ENCODE data around the gene STIM2.
A peak's percentile ranks its signal among the peaks of the same experiment; 100 is the strongest.

The STIM2 gene

DNA sequence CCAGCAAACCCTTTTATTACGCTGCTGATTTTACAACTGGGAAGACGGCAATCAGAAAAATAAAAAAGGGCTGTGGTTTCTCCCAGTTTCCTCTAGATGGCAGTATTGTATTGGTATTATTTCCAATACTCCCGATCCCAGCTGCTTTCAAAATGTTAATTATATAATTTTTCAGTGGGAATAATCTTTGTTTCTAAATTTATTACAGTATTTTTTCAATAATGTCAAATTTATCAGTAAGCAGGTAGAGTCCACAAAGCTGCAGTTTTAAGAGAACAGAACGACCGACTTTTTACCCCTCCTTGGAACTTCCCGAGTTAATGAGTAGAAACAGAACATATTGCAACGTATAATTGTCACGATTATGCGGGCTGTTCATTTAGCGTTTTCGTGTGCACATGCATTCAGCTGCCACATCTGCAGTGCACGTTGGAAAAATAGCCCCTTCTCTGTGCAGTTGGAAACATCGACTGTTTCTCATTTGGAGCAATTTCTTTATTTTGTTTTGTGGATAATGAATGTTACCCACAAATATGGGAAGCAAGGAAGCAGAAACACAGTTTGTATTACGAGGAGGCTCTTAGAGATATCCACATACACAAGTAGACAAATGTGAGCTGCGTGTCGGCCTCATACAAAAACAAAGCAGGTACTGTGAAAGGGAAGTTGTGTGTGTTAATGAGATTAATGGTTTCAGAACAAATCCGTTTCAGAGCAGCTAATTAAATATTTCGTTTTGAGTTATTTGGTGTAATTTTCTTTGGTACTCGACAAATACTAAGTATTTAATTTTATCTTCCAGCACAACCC, 188.0 kb downstream of the STIM2 start:
- DNase-seq, result peak in 3 of 4 experiments; percentile 13 to 67 (median 48)

DNA sequence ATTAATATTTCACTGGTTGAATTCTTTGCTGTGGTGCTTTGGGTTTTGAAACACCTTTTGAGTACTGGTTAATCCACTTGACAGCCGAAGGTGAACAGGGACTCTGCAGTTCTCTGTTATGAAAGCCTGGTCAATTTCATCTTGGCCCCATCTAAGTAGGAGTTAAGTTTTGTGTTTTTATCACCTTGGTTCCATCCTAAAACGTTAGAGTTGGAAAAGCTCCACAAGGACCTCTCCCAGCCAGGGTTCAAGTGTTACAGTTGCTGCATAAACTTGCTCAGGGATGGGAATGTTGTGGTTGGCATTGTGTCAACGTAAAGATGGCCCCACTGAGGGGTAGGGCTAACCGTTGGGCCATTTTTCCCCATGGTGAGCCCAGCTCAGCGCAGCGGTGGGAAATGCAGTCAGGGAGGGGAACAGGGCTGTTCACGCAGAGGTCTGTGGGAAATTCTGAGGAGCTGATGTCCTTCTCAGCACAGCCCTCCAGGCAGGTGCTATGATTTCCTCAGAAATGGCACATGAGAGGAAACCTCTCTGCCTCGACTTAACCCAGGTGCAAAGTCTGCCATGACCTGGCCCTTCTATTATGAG, 188.7 kb downstream of the STIM2 start:
- DNase-seq, result no peak

- no peak for DNase-seq
Observed at GRCh38 chr4:27050731-27051130, 190.1 kb downstream of the STIM2 start.

DNA sequence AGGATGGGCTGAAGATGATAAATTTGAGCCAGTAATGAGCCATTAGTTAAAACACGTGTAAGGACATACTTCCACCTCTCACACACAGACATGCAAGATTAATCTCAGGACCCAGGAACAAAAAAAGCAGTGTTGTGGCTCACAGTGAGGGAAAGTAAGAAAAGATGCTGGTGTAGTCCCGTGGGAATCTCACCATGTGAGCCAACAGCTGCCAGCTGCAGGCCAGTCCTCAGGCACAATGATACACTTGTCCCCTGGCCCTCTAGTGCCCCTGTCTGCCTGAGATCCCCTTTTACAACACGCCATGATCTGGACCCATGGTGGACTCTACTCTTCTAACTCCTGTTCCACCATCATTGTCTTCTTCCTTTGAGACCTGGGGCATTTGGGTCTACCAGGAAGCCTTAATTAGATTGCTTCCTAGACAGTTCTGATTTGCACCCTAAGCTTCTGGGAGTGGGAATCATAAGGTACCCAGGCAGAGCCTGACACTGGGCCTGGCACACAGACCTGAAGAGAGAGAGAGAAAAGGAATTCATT, 194.7 kb downstream of the STIM2 start:
- DNase-seq, result no peak

- DNase-seq, result no peak
Observed at GRCh38 chr4:27056281-27056680, 195.6 kb downstream of the STIM2 start.

- no peak for DNase-seq
Observed at GRCh38 chr4:27057053-27057452, 196.4 kb downstream of the STIM2 start.

DNA sequence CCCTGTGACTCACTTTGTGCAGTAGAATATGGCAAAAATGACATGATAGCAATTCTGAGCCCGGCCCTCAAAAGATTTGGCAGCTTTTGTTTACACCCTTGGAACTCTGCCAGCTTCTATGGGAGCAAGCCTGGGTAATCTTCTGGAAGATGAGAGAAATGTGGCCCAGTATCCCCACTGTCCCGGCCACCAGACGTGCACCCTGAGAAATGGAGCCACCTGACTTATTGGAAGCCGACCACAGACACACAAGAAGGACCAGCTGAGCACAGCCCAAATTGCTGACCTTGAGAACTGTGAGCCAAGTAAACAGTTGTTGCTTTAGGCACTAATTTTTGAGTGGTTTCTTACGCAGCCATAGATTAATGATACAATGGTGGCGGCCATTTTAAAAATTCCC, 197.0 kb downstream of the STIM2 start:
- DNase-seq, result no peak

DNA sequence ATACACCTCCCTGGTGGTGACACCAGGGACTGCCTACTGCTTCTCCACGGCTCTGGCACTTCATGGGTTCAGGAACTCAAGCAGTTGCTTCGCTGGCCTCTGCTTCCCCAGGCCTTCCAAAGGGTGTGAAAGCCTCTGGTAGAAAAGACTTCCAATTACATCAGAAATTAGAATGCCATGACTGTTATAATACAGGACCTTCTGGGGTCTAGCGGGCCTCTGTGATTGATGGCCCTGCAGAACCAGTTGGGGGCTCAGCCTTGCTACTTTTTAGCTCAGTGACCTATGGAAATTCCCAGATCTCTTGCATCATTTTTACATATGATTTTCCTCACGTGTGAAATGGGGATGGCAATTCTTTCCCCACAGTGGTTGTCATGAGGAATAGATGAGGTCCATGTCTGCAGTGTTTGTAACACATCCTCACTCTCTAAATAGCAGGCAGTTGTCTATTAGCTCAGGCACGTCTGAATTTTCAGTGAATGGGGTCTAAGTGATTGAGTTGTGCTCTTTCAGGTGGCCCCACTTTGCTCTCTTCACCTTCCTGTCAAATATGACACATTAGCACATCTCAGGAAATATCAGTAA, 198.3 kb downstream of the STIM2 start:
- no peak for DNase-seq

DNA sequence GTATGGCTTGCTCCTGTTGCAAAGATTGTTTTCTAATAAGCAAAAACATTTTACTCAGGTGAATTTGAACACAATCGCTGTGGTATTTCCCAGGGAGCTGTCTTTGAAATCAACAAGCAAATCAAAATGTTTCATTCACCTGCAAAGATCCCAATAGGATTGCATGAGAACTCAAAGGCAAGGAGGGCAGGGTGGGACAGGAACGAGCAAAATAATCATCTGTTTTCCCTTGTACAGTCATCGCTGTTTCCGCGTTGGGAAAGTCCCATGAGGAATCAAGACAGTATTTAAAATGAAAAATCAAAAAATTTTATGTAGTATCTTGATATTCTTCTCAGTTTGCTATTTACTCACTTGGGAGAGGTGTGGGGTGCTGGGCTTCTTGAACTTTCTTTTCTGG, 198.8 kb downstream of the STIM2 start:
- no peak for DNase-seq

DNA sequence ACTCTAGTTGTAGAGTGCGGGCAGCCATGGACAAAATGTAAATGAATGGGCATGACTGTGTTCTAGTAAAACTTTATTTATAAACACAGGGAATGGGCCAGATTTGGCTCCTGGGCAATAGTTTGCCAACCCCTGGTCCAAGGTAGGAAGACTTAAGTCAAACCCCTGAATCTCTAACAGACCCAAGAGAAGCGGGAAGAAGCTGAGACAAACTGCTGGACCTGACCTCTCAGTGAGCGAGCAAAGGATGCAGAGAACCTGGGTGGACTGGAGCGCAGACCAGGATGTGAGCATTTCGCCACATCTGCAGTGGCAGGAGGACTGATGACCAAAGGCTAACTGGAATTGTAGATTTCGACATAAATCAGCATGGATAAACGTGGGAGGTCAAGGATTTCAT, 201.6 kb downstream of the STIM2 start:
- no peak for DNase-seq

DNA sequence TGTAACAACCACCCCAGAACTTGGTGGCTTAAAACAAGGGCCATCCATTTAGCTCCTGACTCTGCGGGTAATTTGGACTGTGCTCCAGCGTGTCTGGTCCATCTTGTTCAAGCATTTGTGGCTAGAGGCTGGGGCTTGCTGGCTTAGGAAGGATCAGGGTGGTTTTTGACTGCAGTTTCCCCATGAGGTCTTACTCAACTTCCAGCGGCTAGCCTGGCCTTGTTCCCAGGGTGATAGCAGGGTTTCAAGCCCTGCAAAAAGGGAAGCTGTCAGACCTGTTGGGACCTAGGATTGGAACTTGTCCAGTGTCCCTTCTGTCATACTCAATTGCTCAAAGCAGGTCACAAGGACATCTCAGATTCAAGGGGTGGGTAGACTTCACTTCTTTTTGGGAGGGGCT, 205.9 kb downstream of the STIM2 start:
- peak; percentile 84 to 93 (median 92) for DNase-seq

DNA sequence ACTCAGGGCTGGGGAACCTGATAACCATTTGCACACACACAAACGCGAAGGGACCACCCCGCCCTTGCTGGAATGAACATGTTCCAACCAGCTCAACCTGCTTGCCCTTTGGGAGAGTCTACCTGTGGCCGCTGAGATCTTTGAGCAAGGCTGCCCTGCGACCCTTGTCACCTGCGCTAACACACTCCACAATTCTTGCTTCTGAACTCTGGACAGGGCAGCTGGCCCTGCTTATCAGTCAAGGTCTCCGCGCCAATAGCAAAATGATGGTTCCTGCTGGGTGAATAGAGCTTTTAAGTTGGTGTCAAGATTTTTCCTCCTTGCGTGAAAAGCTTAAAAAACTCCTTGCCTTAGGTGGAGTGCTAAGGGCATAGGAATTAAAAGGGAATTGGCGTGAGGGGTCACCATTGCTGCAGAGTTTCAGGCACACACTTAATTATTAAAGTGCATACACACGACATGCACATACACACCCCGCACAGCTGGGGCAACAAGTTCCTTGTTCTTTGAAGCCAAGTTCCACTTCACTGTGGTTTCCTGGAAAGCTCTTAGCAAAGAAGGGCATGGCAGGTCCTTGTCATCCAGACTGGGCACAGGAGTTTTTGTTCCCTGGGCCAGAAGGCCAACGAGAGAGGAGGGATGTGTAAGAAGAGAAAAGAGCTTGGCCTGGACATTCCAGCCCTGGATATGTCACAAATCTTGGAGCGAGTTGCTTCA, 207.7 kb downstream of the STIM2 start:
- DNase-seq, result peak; percentile 56 to 80 (median 75)
